ENCODE results near the gene PXDN. TPM values are rescaled to one million over a fixed set of nuclear protein-coding genes. Genes with fewer than 3 reads are reported as not detected.

PXDN gene
- total and polyA plus RNA-seq, 7 donors, result 4.1 to 15.4 (median 9.4) TPM

DNA sequence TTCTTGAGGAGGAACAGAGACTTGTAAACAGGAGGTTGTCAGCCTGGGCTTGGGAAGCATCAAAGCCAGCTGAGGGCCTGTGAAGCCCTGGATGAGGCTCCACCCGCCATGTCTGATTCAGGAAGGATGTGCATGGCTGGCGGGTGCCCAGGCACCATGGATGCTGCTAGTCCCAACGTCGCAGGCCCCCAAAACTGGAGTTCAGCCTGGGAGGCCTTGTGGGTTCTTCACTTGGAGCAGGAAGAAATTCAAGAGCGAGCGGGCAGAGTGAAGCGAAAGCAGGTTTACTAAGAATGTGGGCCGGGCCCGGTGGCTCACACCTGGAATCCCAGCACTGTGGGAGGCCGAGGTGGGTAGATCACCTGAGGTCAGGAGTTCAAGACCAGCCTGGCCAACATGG, 12.1 kb upstream of the PXDN start:
- intact Hi-C loops (cut with DNase I), result no loop called here
- TF ChIP-seq, protein P1, sequence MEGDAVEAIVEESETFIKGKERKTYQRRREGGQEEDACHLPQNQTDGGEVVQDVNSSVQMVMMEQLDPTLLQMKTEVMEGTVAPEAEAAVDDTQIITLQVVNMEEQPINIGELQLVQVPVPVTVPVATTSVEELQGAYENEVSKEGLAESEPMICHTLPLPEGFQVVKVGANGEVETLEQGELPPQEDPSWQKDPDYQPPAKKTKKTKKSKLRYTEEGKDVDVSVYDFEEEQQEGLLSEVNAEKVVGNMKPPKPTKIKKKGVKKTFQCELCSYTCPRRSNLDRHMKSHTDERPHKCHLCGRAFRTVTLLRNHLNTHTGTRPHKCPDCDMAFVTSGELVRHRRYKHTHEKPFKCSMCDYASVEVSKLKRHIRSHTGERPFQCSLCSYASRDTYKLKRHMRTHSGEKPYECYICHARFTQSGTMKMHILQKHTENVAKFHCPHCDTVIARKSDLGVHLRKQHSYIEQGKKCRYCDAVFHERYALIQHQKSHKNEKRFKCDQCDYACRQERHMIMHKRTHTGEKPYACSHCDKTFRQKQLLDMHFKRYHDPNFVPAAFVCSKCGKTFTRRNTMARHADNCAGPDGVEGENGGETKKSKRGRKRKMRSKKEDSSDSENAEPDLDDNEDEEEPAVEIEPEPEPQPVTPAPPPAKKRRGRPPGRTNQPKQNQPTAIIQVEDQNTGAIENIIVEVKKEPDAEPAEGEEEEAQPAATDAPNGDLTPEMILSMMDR (IDR thresholded peaks at IDR 0.05), result no peak
- Histone ChIP-seq H3K27me3 (ENCODE audit: insufficient read depth in 3 of 3, low read length in 2 of 3) (peaks cover 0 to 8% (median 2%) of the 10 kb centered on the region in 3 donors), H3K36me3 (ENCODE audit: insufficient read depth in 1 of 2, low read depth in 1 of 2) (no peaks in the 10 kb centered on the region), H3K4me1 (no peaks in the 10 kb centered on the region), H3K27ac (no peak overlapping the region), H3K9me3 (no peaks in the 10 kb centered on the region), H3K4me3 (no peak overlapping the region)
- ATAC-seq (no peak), DNase-seq (no peak)
- 91 to 94% (median 93%) methylated on average over 10 of the region's 10 CpGs for WGBS, 3 donors

DNA sequence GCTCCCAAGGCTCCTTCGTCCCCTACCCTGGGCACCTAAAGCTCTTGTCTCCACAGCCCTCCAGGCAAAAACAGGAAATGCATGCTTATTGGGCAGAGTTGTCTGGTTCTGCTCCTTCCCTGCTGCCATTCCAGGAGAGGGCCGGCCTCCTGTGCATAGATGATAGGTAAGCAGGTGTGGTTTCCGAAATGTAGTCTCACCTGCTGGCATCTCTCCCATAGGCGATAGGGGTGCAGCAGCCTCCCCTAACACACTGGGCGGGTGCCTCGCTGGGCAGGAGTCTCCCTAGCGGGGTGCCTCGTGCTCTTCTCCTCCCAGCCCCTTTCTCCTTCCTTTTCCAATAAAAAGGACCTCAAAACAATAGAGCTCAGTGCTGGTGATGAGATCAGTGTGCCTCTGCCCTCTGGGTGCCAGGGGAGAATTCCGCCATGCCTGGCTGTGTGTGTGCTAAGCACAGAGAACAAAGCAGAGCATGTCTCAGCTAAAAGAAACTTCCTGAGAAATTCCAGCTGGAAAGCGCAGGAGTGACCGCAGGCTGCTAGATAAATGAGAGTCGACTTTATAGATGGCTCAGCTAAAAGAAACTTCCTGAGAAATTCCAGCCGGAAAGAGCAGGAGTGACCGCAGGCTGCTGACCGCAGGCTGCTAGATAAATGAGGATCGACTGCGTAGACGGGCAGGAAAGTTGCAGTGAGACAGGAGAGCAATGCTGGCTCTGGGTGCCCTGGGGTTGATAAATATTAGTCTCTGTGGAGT, 11.3 kb upstream of the PXDN start:
- TF ChIP-seq, protein P1 (IDR thresholded peaks at IDR 0.05), result no peak
- Histone ChIP-seq H3K27ac (no peak overlapping the region), H3K27me3 (ENCODE audit: insufficient read depth in 3 of 3, low read length in 2 of 3) (peaks cover 0 to 8% (median 2%) of the 10 kb centered on the region in 3 donors)

DNA sequence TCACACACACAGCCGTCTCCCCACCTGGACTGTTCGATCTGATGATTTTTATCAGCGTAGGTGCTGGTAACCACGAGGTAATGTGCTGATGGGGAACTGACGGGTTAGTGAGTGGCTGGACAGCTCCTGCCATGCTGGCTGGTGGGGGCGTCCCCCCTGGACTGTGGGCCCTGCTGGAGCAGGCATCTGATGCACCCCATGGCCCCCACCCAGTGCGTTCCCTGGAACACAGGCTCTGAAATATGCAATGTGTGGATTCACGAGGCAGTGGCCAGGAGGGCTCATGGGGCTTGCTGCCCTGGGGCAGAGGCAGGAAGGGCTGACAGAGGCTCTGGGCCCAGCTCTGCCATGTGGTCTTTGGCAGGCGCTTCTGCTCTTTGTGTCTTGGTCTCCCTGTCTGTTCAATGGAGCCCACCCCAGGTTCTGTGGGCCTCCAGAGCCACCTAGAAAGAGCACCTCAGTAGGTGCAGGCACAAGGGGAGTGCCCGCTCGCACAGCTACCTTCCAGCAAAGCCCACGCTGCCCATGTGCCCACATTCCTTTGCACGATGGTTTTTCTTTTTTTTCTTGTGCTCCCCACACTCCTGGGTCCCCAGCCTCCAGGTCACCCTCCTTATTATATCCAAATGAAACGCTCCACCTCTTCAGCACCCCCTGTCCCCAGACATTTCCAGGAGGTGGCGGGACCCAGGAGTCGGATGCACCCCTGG, 10.3 kb upstream of the PXDN start:
- H3K27me3 ChIP-seq (ENCODE audit: insufficient read depth in 3 of 3, low read length in 2 of 3), result peaks cover 0 to 8% (median 0%) of the 10 kb centered on the region in 3 donors
- TF ChIP-seq, protein P1 (IDR thresholded peaks at IDR 0.05), result no peak
- intact Hi-C loops (cut with DNase I), result no loop called here
- H3K36me3 ChIP-seq (ENCODE audit: insufficient read depth in 1 of 2, low read depth in 1 of 2), result no peaks in the 10 kb centered on the region
- no peaks in the 10 kb centered on the region for H3K9me3 ChIP-seq
- 94 to 98% (median 95%) methylated on average over 16 of the region's 16 CpGs for WGBS, 3 donors
- H3K4me1 ChIP-seq, result no peaks in the 10 kb centered on the region
- no peak for ATAC-seq
- no peak overlapping the region for H3K27ac ChIP-seq
- no peak overlapping the region for H3K4me3 ChIP-seq
- no peak for DNase-seq

More for the DNA sequence above, 11.3 kb upstream of the PXDN start:
- no peaks in the 10 kb centered on the region for H3K9me3 ChIP-seq
- 87 to 88% (median 88%) methylated on average over 18 of the region's 18 CpGs for WGBS, 3 donors
- intact Hi-C loops (cut with DNase I), result no loop called here
- no peaks in the 10 kb centered on the region for H3K4me1 ChIP-seq
- H3K4me3 ChIP-seq, result no peak overlapping the region
- ATAC-seq (no peak), DNase-seq (no peak)
- H3K36me3 ChIP-seq (ENCODE audit: insufficient read depth in 1 of 2, low read depth in 1 of 2), result no peaks in the 10 kb centered on the region

DNA sequence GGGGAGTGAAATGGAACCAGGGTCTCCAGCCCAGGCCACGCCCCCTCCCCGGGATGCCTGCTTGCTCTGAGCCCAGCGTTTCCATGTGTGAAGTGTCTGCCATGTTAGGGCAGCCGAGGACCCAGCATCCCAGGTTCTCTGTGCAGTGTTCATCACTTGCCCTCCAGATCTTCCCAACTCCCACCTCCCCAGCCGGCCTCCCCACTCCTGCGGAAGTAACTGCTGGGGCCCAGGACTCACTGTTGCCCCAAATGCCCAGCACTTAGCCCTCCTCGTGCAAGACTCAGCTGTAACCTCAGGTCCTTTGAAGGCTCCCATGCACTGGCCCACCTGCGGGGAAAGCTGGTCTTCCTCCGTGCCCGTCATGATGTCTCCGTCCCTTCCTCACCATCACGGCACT, 9.7 kb upstream of the PXDN start:
- H3K4me3 ChIP-seq, result no peak overlapping the region
- TF ChIP-seq, protein P1 (IDR thresholded peaks at IDR 0.05), result no peak
- ATAC-seq (no peak), DNase-seq (no peak)
- intact Hi-C loops (cut with DNase I), result no loop called here
- no peaks in the 10 kb centered on the region for H3K9me3 ChIP-seq
- H3K27me3 ChIP-seq (ENCODE audit: insufficient read depth in 3 of 3, low read length in 2 of 3), result peaks cover 0 to 8% (median 0%) of the 10 kb centered on the region in 3 donors
- no peak overlapping the region for H3K27ac ChIP-seq
- H3K36me3 ChIP-seq (ENCODE audit: insufficient read depth in 1 of 2, low read depth in 1 of 2), result no peaks in the 10 kb centered on the region
- no peaks in the 10 kb centered on the region for H3K4me1 ChIP-seq
- 87 to 89% (median 87%) methylated on average over 12 of the region's 12 CpGs for WGBS, 3 donors
